ENCODE measurements around the gene NAPSA. TPM values are rescaled to one million over a fixed set of nuclear protein-coding genes. Genes with fewer than 3 reads are reported as not detected.
A peak's percentile ranks its signal among the peaks of the same experiment; 100 is the strongest.
"Not testable (repeated sequence)": the region's sequence is repeated elsewhere in the genome, so short reads cannot be mapped to it uniquely, and the experiment has no call there.

The NAPSA gene
- total and polyA plus RNA-seq, 9 of the 15 experiments (the other 6 are each of a cell fraction or from before 2014, with no cell fraction given): 0.25 to 1.9 (median 0.69) TPM

- ATAC-seq: no peak
- Histone ChIP-seq H3K4me3 (no peak overlapping the region), H3K9me3 (replicated peaks; ENCODE audit: control insufficient read depth, insufficient read depth, low read depth, low read length) (no peaks in the 10 kb centered on the region; the same call in 1 of the 2 replicates), H3K9ac (ENCODE audit: insufficient read depth in 1 of 2, low read depth in 2 of 2, low read length in 2 of 2) (no peak overlapping the region), H3K27ac (ENCODE audit: extremely low read depth, low read depth, low read length) (no peak overlapping the region), H3K4me2 (ENCODE audit: insufficient read depth, low read length) (no peak overlapping the region), H3K36me3 (ENCODE audit: control insufficient read depth, insufficient read depth, low read length) (no peaks in the 10 kb centered on the region; the same call in 2 of the 3 replicates), H3K9me1 (ENCODE audit: control insufficient read depth, insufficient read depth, low read length) (no peaks in the 10 kb centered on the region), H4K20me1 (replicated peaks; ENCODE audit: control insufficient read depth, insufficient read depth, low read length) (no peaks in the 10 kb centered on the region), H3K79me2 (ENCODE audit: control insufficient read depth, insufficient read depth, low read length) (0 out of 3 replicates have a peak, but pooled peaks cover 3% of the 10 kb centered on the region), H2AFZ (ENCODE audit: low read depth, low read length) (no peak overlapping the region), H3K4me1 (replicated peaks in 1 of 2; ENCODE audit: control insufficient read depth in 2 of 2, insufficient read depth in 2 of 2, low read length in 2 of 2) (peaks cover 0 to 8% of the 10 kb centered on the region in 2 experiments; a peak in 2 of 5 replicates), H3K27me3 (ENCODE audit: control insufficient read depth in 2 of 2, insufficient read depth in 2 of 2, low read length in 2 of 2) (no peaks in the 10 kb centered on the region)
- ChIA-PET POLR2A (interaction anchor here (1.1 kb wide), 1 partner anchor 17 kb away, joined by 3 read pairs; no protein-coding TSS in a partner anchor), CTCF (ENCODE audit: low intra/inter-chr PET ratio) (no interaction called here)
- no peak for TF ChIP-seq HDGF (IDR thresholded peaks at IDR 0.05)
- TF ChIP-seq PKNOX1 (IDR thresholded peaks at IDR 0.05): peak; percentile 8; the same call in 1 of the 2 replicates
- no TSS peak for BruUV-seq (replicated peaks)
- in situ Hi-C loops (cut with MboI) (no loop called here), intact Hi-C loops (cut with micrococcal nuclease) (no loop called here)
- no peak for FAIRE-seq
- no peak for DNase-seq (ENCODE audit: extremely low read depth in 1 of 4, low spot score in 3 of 4)
Measured at GRCh38 chr19:50340331-50340730, 25.1 kb downstream of the NAPSA start.

- peaks cover 30% of the 10 kb centered on the region in 2 experiments; a peak in 4 of 5 replicates for H3K4me1 ChIP-seq (replicated peaks in 1 of 2; ENCODE audit: control insufficient read depth in 2 of 2, insufficient read depth in 2 of 2, low read length in 2 of 2)
- H4K20me1 ChIP-seq (replicated peaks; ENCODE audit: control insufficient read depth, insufficient read depth, low read length); H3K9me1 ChIP-seq (ENCODE audit: control insufficient read depth, insufficient read depth, low read length); intact Hi-C loops (cut with micrococcal nuclease); BruUV-seq (replicated peaks); DNase-seq (ENCODE audit: extremely low read depth in 1 of 4, low spot score in 3 of 4); H3K27me3 ChIP-seq (ENCODE audit: control insufficient read depth in 2 of 2, insufficient read depth in 2 of 2, low read length in 2 of 2); FAIRE-seq; H3K27ac ChIP-seq (ENCODE audit: extremely low read depth, low read depth, low read length); H3K9me3 ChIP-seq (replicated peaks; ENCODE audit: control insufficient read depth, insufficient read depth, low read depth, low read length); H3K4me3 ChIP-seq; H3K4me2 ChIP-seq (ENCODE audit: insufficient read depth, low read length); H3K36me3 ChIP-seq (ENCODE audit: control insufficient read depth, insufficient read depth, low read length); ATAC-seq; CTCF ChIA-PET (ENCODE audit: low intra/inter-chr PET ratio); H2AFZ ChIP-seq (ENCODE audit: low read depth, low read length): not testable (repeated sequence)
- peaks cover 27% of the 10 kb centered on the region for H3K79me2 ChIP-seq (ENCODE audit: control insufficient read depth, insufficient read depth, low read length)
- in situ Hi-C loops (cut with MboI): loop anchor here (10.0 kb wide), 1 partner anchor 1222 kb away; the partner anchor contains the start of genes C19orf73, LIN7B and PPFIA3
- POLR2A ChIA-PET: interaction anchor here (1.1 kb wide), 1 partner anchor 10 kb away, joined by 3 read pairs; no protein-coding TSS in a partner anchor
- WGBS (ENCODE audit: insufficient coverage, low coverage, missing lambda C conversion rate): 70% methylated on average over 4 of the region's 6 CpGs
- H3K9ac ChIP-seq (ENCODE audit: insufficient read depth in 1 of 2, low read depth in 2 of 2, low read length in 2 of 2): peak overlapping the region in 1 of 2 experiments; percentile 12; a peak in 1 of 4 replicates
Measured at GRCh38 chr19:50337031-50337430, 28.4 kb downstream of the NAPSA start.

All from K562 (cell line).